ENCODE data around the gene SLC8A3.

SLC8A3 gene

DNA sequence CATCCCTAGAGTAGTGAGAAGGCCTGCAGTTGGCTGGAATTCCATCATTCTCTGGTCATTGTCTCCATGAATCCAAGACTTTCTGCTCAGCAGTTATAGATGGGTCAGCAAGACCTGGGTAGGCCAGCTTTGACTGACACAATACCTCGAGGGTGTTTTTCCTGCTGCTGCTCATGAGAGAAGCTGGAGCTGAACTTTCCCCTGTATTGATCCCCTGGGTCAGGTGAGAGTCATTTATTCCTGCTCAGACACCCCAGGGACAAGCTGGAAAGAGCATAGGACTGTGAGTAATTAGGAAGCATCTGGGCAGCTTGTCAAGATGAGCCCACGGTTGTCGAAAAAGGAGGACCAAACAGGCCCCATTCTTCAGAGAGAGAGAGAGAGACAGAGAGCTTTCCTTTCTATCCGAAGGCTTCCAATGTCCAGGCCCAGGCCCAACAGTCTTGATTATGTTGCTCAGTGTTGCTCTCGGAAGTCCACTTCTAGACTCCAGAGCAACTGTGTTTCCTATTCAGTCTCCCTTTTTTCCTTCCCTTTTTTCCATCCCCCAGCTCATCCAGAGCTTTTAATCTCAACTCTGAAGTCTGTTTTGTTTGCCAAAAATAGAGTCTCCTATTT is 131.1 kb downstream of the SLC8A3 start:
- H3K4me3 ChIP-seq (ENCODE audit: low read depth, low read length) = no peak overlapping the region

DNA sequence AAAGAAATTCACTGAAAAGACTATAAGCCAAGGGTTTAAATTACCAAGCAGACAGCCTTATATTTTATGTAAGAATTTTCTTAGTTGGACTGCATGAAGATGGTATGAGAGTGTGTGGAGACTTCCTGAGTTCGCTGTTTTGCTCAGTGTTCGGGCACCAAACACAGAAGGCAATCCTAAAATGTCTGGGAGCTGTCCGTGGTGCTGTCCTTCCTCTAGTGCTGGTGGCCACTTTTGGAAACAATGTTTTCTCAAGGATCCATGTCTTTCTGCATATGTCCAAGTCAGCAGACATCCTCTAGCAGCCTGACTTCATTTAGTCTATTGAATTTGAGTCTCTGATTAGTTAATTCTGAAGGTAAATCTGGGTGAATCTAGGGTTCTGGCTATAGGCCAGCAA is 135.8 kb downstream of the SLC8A3 start:
- TF ChIP-seq, protein P1, sequence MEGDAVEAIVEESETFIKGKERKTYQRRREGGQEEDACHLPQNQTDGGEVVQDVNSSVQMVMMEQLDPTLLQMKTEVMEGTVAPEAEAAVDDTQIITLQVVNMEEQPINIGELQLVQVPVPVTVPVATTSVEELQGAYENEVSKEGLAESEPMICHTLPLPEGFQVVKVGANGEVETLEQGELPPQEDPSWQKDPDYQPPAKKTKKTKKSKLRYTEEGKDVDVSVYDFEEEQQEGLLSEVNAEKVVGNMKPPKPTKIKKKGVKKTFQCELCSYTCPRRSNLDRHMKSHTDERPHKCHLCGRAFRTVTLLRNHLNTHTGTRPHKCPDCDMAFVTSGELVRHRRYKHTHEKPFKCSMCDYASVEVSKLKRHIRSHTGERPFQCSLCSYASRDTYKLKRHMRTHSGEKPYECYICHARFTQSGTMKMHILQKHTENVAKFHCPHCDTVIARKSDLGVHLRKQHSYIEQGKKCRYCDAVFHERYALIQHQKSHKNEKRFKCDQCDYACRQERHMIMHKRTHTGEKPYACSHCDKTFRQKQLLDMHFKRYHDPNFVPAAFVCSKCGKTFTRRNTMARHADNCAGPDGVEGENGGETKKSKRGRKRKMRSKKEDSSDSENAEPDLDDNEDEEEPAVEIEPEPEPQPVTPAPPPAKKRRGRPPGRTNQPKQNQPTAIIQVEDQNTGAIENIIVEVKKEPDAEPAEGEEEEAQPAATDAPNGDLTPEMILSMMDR (IDR thresholded peaks at IDR 0.05; ENCODE audit: borderline replicate concordance, insufficient read depth, low read depth, low read length) = no peak
- no peak overlapping the region for H3K4me3 ChIP-seq (ENCODE audit: low read depth, low read length)

More for the DNA sequence above, 131.1 kb downstream of the SLC8A3 start:
- TF ChIP-seq, protein P1 (IDR thresholded peaks at IDR 0.05; ENCODE audit: borderline replicate concordance, insufficient read depth, low read depth, low read length) = no peak

DNA sequence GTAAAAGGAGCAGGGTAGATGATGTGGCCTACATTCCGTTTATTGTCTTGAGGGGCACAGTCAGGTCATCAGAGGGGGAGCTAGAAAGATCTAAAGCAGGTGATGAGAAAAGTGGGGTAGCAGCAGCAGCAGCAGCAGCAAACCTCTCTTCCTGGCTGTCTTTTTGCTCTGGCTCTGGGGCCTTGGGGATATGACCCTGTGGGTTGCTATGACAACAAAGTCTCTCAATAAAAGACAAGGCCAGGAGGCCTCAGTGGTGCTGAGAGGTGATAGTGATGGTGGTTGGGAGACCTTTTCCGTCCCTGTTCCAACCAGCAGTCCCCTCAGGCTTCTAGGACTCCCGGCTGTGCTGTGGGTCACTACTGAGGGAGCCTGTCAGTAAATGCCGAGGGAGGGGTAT is 138.6 kb downstream of the SLC8A3 start:
- TF ChIP-seq, protein P1 (IDR thresholded peaks at IDR 0.05; ENCODE audit: borderline replicate concordance, insufficient read depth, low read depth, low read length) = no peak

DNA sequence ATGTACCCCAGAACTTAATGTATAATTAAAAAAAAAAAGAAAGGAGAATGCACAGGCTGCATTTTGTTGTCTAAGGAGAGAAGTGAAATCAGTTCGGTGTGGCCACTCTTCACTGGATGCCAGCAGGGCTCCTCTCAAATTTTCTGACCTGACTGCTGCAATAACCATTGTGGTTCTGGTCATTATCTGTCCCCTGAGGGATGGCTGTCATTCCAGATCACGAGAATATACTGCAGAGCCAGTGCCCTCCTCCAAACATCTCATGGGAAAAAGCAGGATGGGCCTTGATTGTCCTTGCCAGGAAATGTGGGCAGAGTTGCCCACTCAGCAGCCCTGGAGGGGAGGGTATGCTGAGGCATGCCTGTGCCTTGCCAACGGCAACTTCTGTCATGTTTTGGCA is 139.1 kb downstream of the SLC8A3 start:
- TF ChIP-seq, protein P1 (IDR thresholded peaks at IDR 0.05; ENCODE audit: borderline replicate concordance, insufficient read depth, low read depth, low read length) = no peak
- no peak overlapping the region for H3K4me3 ChIP-seq (ENCODE audit: low read depth, low read length)

More for the DNA sequence above, 138.6 kb downstream of the SLC8A3 start:
- H3K4me3 ChIP-seq (ENCODE audit: low read depth, low read length) = no peak overlapping the region

DNA sequence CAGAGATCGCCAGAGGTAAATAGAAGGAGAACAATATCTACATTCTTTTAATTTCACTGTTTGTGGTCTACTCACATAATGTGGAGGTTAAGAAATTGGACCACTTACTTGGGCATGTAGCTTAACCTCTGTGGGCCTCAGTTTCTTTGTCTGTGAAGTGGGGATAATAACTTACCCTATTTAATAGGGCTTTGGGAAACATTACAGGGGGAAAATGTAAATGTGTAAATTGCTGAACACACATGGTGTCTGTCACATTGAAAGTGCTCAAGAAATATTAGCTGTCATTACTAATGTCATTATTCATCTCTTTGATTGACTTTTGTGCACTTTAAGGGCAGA is 140.5 kb downstream of the SLC8A3 start:
- TF ChIP-seq, protein P1 (IDR thresholded peaks at IDR 0.05; ENCODE audit: borderline replicate concordance, insufficient read depth, low read depth, low read length) = no peak
- no peak overlapping the region for H3K4me3 ChIP-seq (ENCODE audit: low read depth, low read length)

DNA sequence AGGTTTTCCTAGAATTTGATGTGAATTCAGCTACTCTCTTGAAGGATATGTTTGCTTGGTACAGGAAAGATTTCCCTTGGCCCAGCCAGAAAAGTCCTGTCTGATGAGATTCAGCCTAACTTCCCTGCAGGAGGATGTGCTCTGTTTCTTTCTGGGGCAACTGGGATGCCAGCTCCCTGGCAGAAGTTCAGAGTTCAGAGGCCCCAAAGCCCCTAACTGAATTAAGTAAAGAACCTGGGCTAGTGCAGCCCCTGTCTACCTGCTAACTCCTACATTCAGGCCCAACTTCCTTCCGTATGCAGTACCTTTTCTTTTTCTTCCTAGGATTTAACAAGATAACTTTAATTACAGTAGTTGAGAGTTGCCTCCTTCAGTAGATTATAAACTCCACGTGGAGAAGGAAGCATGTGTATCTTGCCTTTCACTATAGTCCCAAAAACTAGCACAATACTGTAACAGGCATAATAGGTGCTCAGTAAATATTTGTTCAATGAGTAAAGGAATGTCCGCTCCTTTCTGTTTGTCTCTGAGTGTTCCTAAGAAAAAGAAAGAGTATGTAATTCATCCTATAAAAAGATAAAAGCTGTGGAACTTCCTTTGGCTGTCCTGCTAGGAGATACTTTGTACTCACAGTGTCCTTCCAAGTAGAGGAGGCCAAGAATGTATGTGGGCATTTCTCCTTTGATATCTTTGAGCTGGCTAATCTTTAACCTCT is 141.0 kb downstream of the SLC8A3 start:
- no peak overlapping the region for H3K4me3 ChIP-seq (ENCODE audit: low read depth, low read length)
- TF ChIP-seq, protein P1 (IDR thresholded peaks at IDR 0.05; ENCODE audit: borderline replicate concordance, insufficient read depth, low read depth, low read length) = no peak

All from GM12875 (cell line).